Measurements from ENCODE around the gene HAPSTR1.

The HAPSTR1 gene

GRCh38 chr16:9114842-9115241 lies 23.4 kb downstream of the HAPSTR1 start:
- TF ChIP-seq EZH2phosphoT487 (IDR thresholded peaks at IDR 0.05; ENCODE audit: borderline replicate concordance) (no peak), CTCF (conservative IDR thresholded peaks at IDR 0.05; ENCODE audit: low read length) (no peak)
- Histone ChIP-seq H3K9ac (ENCODE audit: low read depth, low read length, poor library complexity, severe bottlenecking) (no peak overlapping the region), H3K4me2 (ENCODE audit: low read depth, low read length, poor library complexity, severe bottlenecking) (no peak overlapping the region), H3F3A (ENCODE audit: low read depth) (no peaks in the 10 kb centered on the region), H3K9me2 (replicated peaks; ENCODE audit: low read depth, low read length) (no peaks in the 10 kb centered on the region), H3K36me3 (ENCODE audit: insufficient read depth, low read length) (peaks cover 23% of the 10 kb centered on the region; the same call in 1 of the 2 replicates), H2AFZ (ENCODE audit: low read length) (no peak overlapping the region), H3K9me3 (ENCODE audit: insufficient read depth, low read depth, low read length) (no peaks in the 10 kb centered on the region), H3K4me3 (ENCODE audit: low read length, poor library complexity, severe bottlenecking) (no peak overlapping the region), H3K79me2 (ENCODE audit: insufficient read depth, low read length) (peaks cover 74% of the 10 kb centered on the region), H3K4me1 (ENCODE audit: insufficient read depth, low read length, poor library complexity, severe bottlenecking) (no peaks in the 10 kb centered on the region), H4K20me1 (ENCODE audit: insufficient read depth, low read length, poor library complexity, severe bottlenecking) (peaks cover 51% of the 10 kb centered on the region), H3K27me3 (ENCODE audit: insufficient read depth, low read length, poor library complexity, severe bottlenecking) (no peaks in the 10 kb centered on the region)

- H3K9ac ChIP-seq (ENCODE audit: low read depth, low read length, poor library complexity, severe bottlenecking), result no peak overlapping the region
- H3K79me2 ChIP-seq (ENCODE audit: insufficient read depth, low read length), result peaks cover 72% of the 10 kb centered on the region
- H3K9me2 ChIP-seq (replicated peaks; ENCODE audit: low read depth, low read length), result no peaks in the 10 kb centered on the region
- peaks cover 23% of the 10 kb centered on the region; the same call in 1 of the 2 replicates for H3K36me3 ChIP-seq (ENCODE audit: insufficient read depth, low read length)
- peaks cover 47% of the 10 kb centered on the region for H4K20me1 ChIP-seq (ENCODE audit: insufficient read depth, low read length, poor library complexity, severe bottlenecking)
- no peak overlapping the region for H3K4me3 ChIP-seq (ENCODE audit: low read length, poor library complexity, severe bottlenecking)
- H3K4me2 ChIP-seq (ENCODE audit: low read depth, low read length, poor library complexity, severe bottlenecking), result no peak overlapping the region
- H2AFZ ChIP-seq (ENCODE audit: low read length), result no peak overlapping the region
- no peak for TF ChIP-seq CTCF (conservative IDR thresholded peaks at IDR 0.05; ENCODE audit: low read length)
- TF ChIP-seq EZH2phosphoT487 (IDR thresholded peaks at IDR 0.05; ENCODE audit: borderline replicate concordance), result no peak
- H3K27me3 ChIP-seq (ENCODE audit: insufficient read depth, low read length, poor library complexity, severe bottlenecking), result no peaks in the 10 kb centered on the region
- no peaks in the 10 kb centered on the region for H3K4me1 ChIP-seq (ENCODE audit: insufficient read depth, low read length, poor library complexity, severe bottlenecking)
- no peaks in the 10 kb centered on the region for H3F3A ChIP-seq (ENCODE audit: low read depth)
- no peaks in the 10 kb centered on the region for H3K9me3 ChIP-seq (ENCODE audit: insufficient read depth, low read depth, low read length)
These were observed 23.8 kb downstream of the HAPSTR1 start for GRCh38 chr16:9115277-9115676.

GRCh38 chr16:9116141-9116540 lies 24.7 kb downstream of the HAPSTR1 start:
- Histone ChIP-seq H3K4me1 (ENCODE audit: insufficient read depth, low read length, poor library complexity, severe bottlenecking) (no peaks in the 10 kb centered on the region), H3F3A (ENCODE audit: low read depth) (no peaks in the 10 kb centered on the region), H3K4me3 (ENCODE audit: low read length, poor library complexity, severe bottlenecking) (no peak overlapping the region), H3K9me3 (ENCODE audit: insufficient read depth, low read depth, low read length) (no peaks in the 10 kb centered on the region), H3K9ac (ENCODE audit: low read depth, low read length, poor library complexity, severe bottlenecking) (no peak overlapping the region), H4K20me1 (ENCODE audit: insufficient read depth, low read length, poor library complexity, severe bottlenecking) (peaks cover 45% of the 10 kb centered on the region), H3K27me3 (ENCODE audit: insufficient read depth, low read length, poor library complexity, severe bottlenecking) (no peaks in the 10 kb centered on the region), H3K4me2 (ENCODE audit: low read depth, low read length, poor library complexity, severe bottlenecking) (no peak overlapping the region), H2AFZ (ENCODE audit: low read length) (no peak overlapping the region), H3K36me3 (ENCODE audit: insufficient read depth, low read length) (peaks cover 23% of the 10 kb centered on the region; the same call in 1 of the 2 replicates), H3K9me2 (replicated peaks; ENCODE audit: low read depth, low read length) (no peaks in the 10 kb centered on the region), H3K79me2 (ENCODE audit: insufficient read depth, low read length) (peaks cover 64% of the 10 kb centered on the region)
- no peak for TF ChIP-seq CTCF (conservative IDR thresholded peaks at IDR 0.05; ENCODE audit: low read length)
- no peak for TF ChIP-seq EZH2phosphoT487 (IDR thresholded peaks at IDR 0.05; ENCODE audit: borderline replicate concordance)

Data from Loucy (cell line).